GM12874 (cell line): ENCODE results near the gene CHCT1.

ENCODE experiments used
- CTCF ChIP-seq: IDR thresholded peaks from 2 replicates; pipeline ENCODE4 v1.5.1; 2011; ENCODE audit warnings: low read depth, mild to moderate bottlenecking, control low read depth, low read length, moderate library complexity; ENCODE audit not compliant: insufficient read depth

The CHCT1 gene

DNA sequence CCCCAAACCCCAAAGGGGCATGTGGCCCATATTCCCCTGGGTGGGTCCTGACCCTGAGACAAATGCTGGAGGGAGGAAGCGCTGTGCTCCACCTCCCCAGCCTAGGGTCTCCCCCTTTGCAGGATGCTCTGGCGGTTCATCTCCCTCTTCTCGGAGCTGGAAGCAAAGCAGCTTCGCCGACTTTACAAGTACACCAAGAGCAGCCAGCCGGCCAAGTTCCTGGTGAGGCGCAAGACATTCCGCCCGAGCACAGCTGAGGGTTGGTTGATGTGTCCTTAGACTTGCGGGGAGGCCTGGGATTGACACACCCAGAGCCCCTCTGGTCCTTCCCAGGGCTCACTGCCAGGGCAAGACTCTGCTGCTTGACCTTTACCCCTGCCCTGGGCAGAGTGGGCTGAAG is 4.3 kb downstream of the CHCT1 start:
- no peak for TF ChIP-seq CTCF

DNA sequence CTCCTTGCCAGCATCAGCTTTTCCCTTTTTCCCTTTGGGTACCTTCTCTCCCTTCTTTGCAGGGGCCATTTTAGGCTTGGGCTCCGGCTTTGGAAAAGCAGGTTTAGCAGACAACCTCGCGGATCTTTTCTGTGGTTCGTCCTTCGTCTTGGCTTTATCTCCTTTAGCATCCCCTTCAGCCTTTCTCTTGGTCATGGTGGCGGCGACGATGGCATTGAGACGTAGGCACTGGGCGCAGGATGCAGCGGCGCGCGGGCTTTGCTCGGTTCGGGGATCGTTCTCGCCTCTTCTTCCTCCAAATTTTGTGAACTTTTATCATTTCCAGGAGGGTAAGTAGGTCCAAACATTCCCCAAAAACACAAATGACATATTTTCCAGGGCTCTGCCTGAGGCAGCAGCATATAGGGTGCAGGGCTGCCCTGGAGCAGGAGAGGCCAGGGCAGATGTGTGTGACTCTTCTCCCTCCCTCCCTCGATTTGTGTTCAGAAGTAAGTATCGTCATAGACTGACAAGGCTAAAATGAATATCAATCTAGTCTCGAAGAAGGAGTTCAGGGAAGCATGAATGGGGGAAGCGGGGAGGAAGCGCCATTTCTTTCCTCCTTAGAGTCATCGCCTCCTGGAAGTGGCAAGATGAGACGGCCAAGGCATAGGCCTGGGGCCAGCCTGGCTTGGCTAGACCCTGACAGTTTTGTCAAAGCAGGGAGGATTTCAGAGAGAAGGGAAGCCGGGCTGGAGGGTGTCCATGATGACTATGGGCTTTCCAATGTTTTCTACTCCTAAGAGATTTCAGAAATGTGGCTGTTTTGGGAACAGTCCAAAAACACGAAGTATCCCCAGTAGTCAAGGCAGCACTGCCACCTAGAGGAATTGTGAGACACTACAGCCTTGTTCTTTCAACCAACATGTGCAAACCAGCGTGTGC is 13.2 kb downstream of the CHCT1 start:
- TF ChIP-seq CTCF, result peak; percentile 79

GRCh38 chr17:60436676-60437075 is 14.4 kb downstream of the CHCT1 start:
- no peak for TF ChIP-seq CTCF

GRCh38 chr17:60439501-60439900 is 17.2 kb downstream of the CHCT1 start:
- TF ChIP-seq CTCF, result no peak

DNA sequence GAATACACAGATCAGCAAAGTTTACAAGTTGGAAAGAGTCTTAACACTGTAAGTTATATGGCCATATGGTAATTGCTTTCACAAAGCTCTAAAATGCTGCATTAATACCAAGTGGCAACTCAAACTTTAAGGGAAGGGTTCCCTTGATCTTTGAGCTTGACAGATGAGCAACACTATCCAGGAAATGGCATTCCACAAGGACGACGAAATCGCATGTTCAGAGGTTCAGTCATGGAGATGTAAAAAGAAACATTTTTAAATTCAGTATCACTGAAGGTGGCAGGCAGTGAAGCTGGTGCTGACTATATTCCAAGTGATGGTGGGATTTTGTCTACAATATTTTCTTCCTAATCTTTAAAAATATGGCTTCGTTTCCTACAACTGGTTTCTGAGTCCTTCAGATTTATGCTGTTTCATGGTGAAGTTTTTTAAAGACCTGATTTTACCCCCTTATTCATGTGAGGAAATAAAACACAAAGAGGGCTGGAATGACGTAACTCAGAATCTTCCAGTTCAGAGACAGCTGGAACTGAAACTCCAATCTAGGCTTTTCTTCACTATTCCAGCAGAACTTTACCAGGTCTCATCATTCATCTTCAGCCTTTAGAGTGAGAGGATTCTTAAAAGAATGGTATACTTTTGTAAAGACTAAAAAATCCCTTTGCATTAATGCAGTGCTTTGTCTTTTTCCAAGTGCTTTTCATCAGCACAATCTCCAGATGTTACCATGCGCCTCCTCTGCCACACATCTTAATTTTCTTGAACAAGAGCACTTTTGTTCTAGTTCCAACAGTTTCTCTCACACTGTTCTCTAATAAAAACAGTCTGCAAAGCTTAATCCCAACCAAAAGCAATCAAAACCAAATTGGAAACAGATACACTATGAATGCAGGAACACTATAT is 20.2 kb downstream of the CHCT1 start:
- no peak for TF ChIP-seq CTCF

GRCh38 chr17:60443713-60444112 is 21.4 kb downstream of the CHCT1 start:
- no peak for TF ChIP-seq CTCF

- no peak for TF ChIP-seq CTCF
Measured at GRCh38 chr17:60445144-60445543, 22.9 kb downstream of the CHCT1 start.
